Endodermal cell (in vitro differentiated cells): Measurements from ENCODE around the gene COX7B. TPM values are rescaled to one million over a fixed set of nuclear protein-coding genes. Genes with fewer than 3 reads are reported as not detected.

Experiments used
- DNase-seq: peaks from one replicate; pipeline ENCODE4 v3.0.0-alpha.2; 2017
- H3K27ac ChIP-seq: 2 replicates; pipeline ENCODE4 v1.5.1; 2013; ENCODE audit warnings: mild to moderate bottlenecking, low read depth, low read length, moderate library complexity
- H3K27me3 ChIP-seq: 2 replicates; pipeline ENCODE4 v1.6.1; 2013; ENCODE audit warnings: mild to moderate bottlenecking, low read length, moderate library complexity; ENCODE audit not compliant: insufficient read depth, control insufficient read depth, poor library complexity, severe bottlenecking
- H3K36me3 ChIP-seq: 2 replicates; pipeline ENCODE4 v1.7.0; 2013; ENCODE audit warnings: mild to moderate bottlenecking, low read length, moderate library complexity; ENCODE audit not compliant: control insufficient read depth, insufficient read depth
- H3K4me1 ChIP-seq: one replicate; pipeline ENCODE4 v1.7.0; 2013; ENCODE audit warnings: low read length; ENCODE audit not compliant: control insufficient read depth, insufficient read depth
- H3K4me3 ChIP-seq: 2 replicates; pipeline ENCODE4 v1.5.1; 2013; ENCODE audit warnings: mild to moderate bottlenecking, low read length, moderate library complexity
- H3K9ac ChIP-seq: 2 replicates; pipeline ENCODE4 v1.6.1; 2013; ENCODE audit warnings: mild to moderate bottlenecking, low read length, moderate library complexity; ENCODE audit not compliant: poor library complexity, severe bottlenecking; ENCODE audit errors: extremely low read depth
- H3K9me3 ChIP-seq: 2 replicates; pipeline ENCODE4 v1.6.1; 2013; ENCODE audit warnings: mild to moderate bottlenecking, low read length, moderate library complexity; ENCODE audit not compliant: control insufficient read depth
- H3K27ac Mint-ChIP-seq: 2 replicates; pipeline ENCODE4 v1.8.0; 2020; ENCODE audit warnings: mixed read lengths
- H3K27me3 Mint-ChIP-seq: 2 replicates; pipeline ENCODE4 v1.8.0; 2021; ENCODE audit warnings: mild to moderate bottlenecking, mixed read lengths; ENCODE audit not compliant: insufficient read depth
- H3K36me3 Mint-ChIP-seq: 2 replicates; pipeline ENCODE4 v1.8.0; 2020; ENCODE audit warnings: low read depth, mixed read lengths
- H3K4me1 Mint-ChIP-seq: 2 replicates; pipeline ENCODE4 v1.8.0; 2020; ENCODE audit warnings: mixed read lengths
- H3K4me3 Mint-ChIP-seq: 2 replicates; pipeline ENCODE4 v1.8.0; 2020; ENCODE audit warnings: mild to moderate bottlenecking, moderate library complexity, mixed read lengths
- H3K9me3 Mint-ChIP-seq: 2 replicates; pipeline ENCODE4 v1.8.0; 2020; ENCODE audit warnings: mild to moderate bottlenecking, mixed read lengths
- CTCF ChIP-seq: fragments of 200-600 bp; sonication (generic); conservative IDR thresholded peaks from 2 replicates; pipeline ENCODE4 v1.5.0; 2021; ENCODE audit warnings: antibody characterized with exemption, mild to moderate bottlenecking
- WGBS, 2 experiments: methylation state at CpG; one replicate each; pipeline versions ENCODE4 v1.1.5 to v1.1.7; 2013; ENCODE audit warnings: missing lambda C conversion rate in 2 of 2, mixed read lengths in 1 of 2; ENCODE audit not compliant: insufficient coverage in 1 of 2, insufficient read length in 1 of 2; 5-methylcytosine and 5-hydroxymethylcytosine counted together
- total RNA-seq, 2 donors: library from RNA; stranded (reverse); fragmentation: NEBNext Ultra II Directional in 1 of 2; extraction: Animal tissue kit (Norgen Biotek cat#: 25700) in 1 of 2; gene quantifications; 2 replicates in 1 of 2; 3 replicates in 1 of 2; pipeline ENCODE4 v1.2.1, GENCODE V29; 2021

COX7B gene
- total RNA-seq, 2 donors from 2014 or later: 190 to 193 TPM

DNA sequence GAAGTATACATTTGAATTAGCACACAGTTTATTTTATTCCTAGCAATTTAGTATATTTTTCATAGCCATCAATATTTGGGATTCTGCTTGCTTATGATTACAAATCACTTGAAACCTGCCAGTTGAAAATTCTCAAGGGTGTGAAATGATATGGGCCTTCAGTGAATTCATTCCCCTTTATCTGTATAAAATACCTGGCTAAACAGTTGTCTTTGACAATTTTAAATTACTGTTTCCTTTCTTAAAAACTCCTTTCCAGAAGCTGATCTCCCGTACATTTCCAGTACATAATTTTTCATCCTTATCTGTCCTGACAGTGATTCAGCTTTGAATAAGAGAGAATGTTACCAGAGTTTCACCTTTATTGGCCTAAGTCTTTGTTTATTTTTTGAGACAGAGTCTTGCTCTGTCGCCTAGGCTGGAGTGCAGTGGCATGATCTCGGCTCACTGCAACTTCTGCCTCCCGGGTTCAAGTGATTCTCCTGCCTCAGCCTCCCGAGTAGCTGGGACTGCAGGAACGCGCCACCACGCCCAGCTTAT, 25.1 kb downstream of the COX7B start:
- no peak for TF ChIP-seq CTCF
- Mint-ChIP-seq H3K4me3 (no peak overlapping the region), H3K4me1 (no peaks in the 10 kb centered on the region), H3K27ac (no peak overlapping the region), H3K36me3 (no peaks in the 10 kb centered on the region), H3K9me3 (peaks cover 46% of the 10 kb centered on the region), H3K27me3 (no peaks in the 10 kb centered on the region)
- Histone ChIP-seq H3K27me3 (no peaks in the 10 kb centered on the region), H3K9me3 (no peaks in the 10 kb centered on the region), H3K27ac (no peak overlapping the region), H3K9ac (no peak overlapping the region), H3K4me3 (no peak overlapping the region), H3K4me1 (no peaks in the 10 kb centered on the region), H3K36me3 (no peaks in the 10 kb centered on the region)
- WGBS, 2 experiments: 80 to 99% methylated on average over 1 to 7 of the region's 8 CpGs
- no peak for DNase-seq

DNA sequence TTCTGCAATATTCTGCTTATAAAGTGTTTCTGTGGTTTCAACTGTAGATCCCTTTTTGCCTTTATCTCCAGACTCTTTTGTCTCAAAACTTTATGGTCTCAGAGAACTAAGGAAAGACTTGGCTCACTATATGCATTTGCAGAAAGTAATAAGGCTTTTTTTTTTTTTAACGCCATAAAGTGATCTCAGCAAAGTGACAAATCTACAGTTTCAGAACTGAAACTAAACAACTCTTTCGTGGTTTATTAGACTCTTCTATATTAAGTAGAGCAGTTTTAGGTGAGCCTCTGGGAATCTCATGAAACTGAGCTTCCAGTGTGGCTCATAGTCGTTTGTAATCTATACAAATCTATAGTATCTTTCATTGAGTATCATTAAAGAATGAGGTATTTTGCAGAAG, 26.5 kb downstream of the COX7B start:
- no peak for DNase-seq
- Mint-ChIP-seq H3K9me3 (peaks cover 54% of the 10 kb centered on the region), H3K27ac (no peak overlapping the region), H3K36me3 (no peaks in the 10 kb centered on the region), H3K4me3 (no peak overlapping the region), H3K4me1 (no peaks in the 10 kb centered on the region), H3K27me3 (no peaks in the 10 kb centered on the region)
- Histone ChIP-seq H3K9me3 (no peaks in the 10 kb centered on the region), H3K4me1 (no peaks in the 10 kb centered on the region), H3K27me3 (no peaks in the 10 kb centered on the region), H3K36me3 (no peaks in the 10 kb centered on the region), H3K9ac (no peak overlapping the region), H3K4me3 (no peak overlapping the region), H3K27ac (no peak overlapping the region)
- WGBS, 2 experiments: 90% methylated on average over 2 of the region's 3 CpGs; no CpG with 5 or more reads in 1 of the 2 experiments
- TF ChIP-seq CTCF: no peak

DNA sequence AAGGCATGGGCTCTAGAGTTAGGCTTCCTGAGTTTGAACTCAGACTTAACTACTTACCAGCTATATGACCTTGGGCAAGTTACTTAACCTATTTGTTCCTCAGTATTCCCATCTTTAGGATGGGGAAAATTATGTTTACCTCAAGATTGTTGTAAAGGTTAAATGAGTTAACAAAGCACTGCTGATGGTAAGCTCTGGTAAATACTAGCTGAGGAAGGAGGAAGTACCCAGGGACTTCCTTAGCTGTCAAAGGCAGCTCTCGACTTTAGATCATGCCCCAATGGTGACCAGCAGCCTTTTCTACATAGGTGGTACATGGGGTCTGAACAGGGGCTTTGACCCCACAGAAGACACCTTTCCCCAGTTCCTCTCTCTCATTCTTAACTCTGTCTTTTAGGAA, 31.3 kb downstream of the COX7B start:
- Mint-ChIP-seq H3K9me3 (peaks cover 53% of the 10 kb centered on the region), H3K4me1 (no peaks in the 10 kb centered on the region), H3K36me3 (peaks cover 4% of the 10 kb centered on the region), H3K27me3 (no peaks in the 10 kb centered on the region), H3K4me3 (no peak overlapping the region), H3K27ac (no peak overlapping the region)
- no peaks in the 10 kb centered on the region for H3K9me3 ChIP-seq
- DNase-seq: no peak
- H3K36me3 ChIP-seq: no peaks in the 10 kb centered on the region
- H3K4me3 ChIP-seq: no peak overlapping the region
- H3K4me1 ChIP-seq: no peaks in the 10 kb centered on the region
- H3K9ac ChIP-seq: no peak overlapping the region
- no peak for TF ChIP-seq CTCF
- no peaks in the 10 kb centered on the region for H3K27me3 ChIP-seq
- no peak overlapping the region for H3K27ac ChIP-seq
- WGBS, 2 experiments: 71 to 100% methylated on average over 1 of the region's 1 CpG
